ENCODE measurements around the gene QSOX1. TPM values are rescaled to one million over a fixed set of nuclear protein-coding genes. Genes with fewer than 3 reads are reported as not detected.

The QSOX1 gene
- total and polyA plus RNA-seq, 4 donors: 170 to 537 (median 256) TPM

GRCh38 chr1:180168786-180169639 lies 14.3 kb downstream of the QSOX1 start:
- Histone ChIP-seq H3K27ac (ENCODE audit: low read depth in 1 of 2, low read length in 1 of 2) (peak overlapping the region in 1 of 2 donors; percentile 48), H3K36me3 (ENCODE audit: control insufficient read depth in 4 of 4, insufficient read depth in 4 of 4, low read length in 4 of 4) (peaks cover 0 to 18% (median 4%) of the 10 kb centered on the region in 4 donors), H3K4me3 (no peak overlapping the region), H3K27me3 (ENCODE audit: control insufficient read depth in 3 of 3, insufficient read depth in 3 of 3, low read length in 2 of 3) (no peaks in the 10 kb centered on the region), H3K4me1 (ENCODE audit: control insufficient read depth in 5 of 5, insufficient read depth in 5 of 5, low read length in 5 of 5) (peaks cover 3 to 29% (median 22%) of the 10 kb centered on the region in 5 donors), H3K9ac (ENCODE audit: insufficient read depth in 1 of 2, low read length in 2 of 2) (no peak overlapping the region), H3K9me3 (ENCODE audit: control insufficient read depth in 4 of 4, insufficient read depth in 3 of 4, low read length in 3 of 4) (no peaks in the 10 kb centered on the region)
- TF ChIP-seq, protein P1, sequence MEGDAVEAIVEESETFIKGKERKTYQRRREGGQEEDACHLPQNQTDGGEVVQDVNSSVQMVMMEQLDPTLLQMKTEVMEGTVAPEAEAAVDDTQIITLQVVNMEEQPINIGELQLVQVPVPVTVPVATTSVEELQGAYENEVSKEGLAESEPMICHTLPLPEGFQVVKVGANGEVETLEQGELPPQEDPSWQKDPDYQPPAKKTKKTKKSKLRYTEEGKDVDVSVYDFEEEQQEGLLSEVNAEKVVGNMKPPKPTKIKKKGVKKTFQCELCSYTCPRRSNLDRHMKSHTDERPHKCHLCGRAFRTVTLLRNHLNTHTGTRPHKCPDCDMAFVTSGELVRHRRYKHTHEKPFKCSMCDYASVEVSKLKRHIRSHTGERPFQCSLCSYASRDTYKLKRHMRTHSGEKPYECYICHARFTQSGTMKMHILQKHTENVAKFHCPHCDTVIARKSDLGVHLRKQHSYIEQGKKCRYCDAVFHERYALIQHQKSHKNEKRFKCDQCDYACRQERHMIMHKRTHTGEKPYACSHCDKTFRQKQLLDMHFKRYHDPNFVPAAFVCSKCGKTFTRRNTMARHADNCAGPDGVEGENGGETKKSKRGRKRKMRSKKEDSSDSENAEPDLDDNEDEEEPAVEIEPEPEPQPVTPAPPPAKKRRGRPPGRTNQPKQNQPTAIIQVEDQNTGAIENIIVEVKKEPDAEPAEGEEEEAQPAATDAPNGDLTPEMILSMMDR (IDR thresholded peaks at IDR 0.05; ENCODE audit: control extremely low read depth, extremely low read depth): no peak
- ATAC-seq (ENCODE audit: insufficient read depth, low FRiP score): peak; percentile 58
- WGBS, 2 donors: 64 to 74% methylated on average over 12 of the region's 12 CpGs
- DNase-seq: peak; percentile 37 to 49 (median 44)

DNA sequence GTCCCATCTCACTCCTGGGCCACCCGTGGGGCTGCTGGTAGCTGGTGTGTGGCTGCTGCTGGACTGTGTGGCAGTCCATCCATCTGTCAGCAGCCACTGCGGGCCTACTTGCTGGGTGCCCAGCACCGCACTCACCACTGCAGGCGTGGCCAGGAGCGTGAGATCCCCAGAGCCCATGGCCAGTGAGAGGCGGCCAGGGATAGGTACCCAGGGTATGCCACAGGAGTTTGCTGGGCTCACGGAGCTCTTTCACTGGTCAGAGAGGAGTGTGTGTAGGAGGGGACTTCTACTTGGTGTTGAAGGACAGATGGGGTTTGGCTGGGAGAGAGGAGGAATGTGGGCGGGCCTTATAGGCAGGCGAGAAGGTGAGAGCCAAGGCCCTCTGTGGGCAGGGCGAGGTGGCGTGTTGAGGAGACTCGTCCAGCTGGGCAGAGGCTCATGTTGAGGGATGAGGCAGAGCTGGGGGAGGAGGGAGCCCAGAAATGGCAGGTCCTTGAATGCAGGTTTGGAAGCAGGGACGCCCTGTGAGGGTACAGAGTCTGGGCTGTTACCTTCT lies 15.0 kb downstream of the QSOX1 start:
- H3K9ac ChIP-seq (ENCODE audit: insufficient read depth in 1 of 2, low read length in 2 of 2): no peak overlapping the region
- no peak overlapping the region for H3K4me3 ChIP-seq
- peaks cover 0 to 18% (median 4%) of the 10 kb centered on the region in 4 donors for H3K36me3 ChIP-seq (ENCODE audit: control insufficient read depth in 4 of 4, insufficient read depth in 4 of 4, low read length in 4 of 4)
- H3K4me1 ChIP-seq (ENCODE audit: control insufficient read depth in 5 of 5, insufficient read depth in 5 of 5, low read length in 5 of 5): peaks cover 3 to 33% (median 23%) of the 10 kb centered on the region in 5 donors
- H3K27me3 ChIP-seq (ENCODE audit: control insufficient read depth in 3 of 3, insufficient read depth in 3 of 3, low read length in 2 of 3): no peaks in the 10 kb centered on the region
- 82 to 88% methylated on average over 13 of the region's 13 CpGs for WGBS, 2 donors
- ATAC-seq (ENCODE audit: insufficient read depth, low FRiP score) (no peak), DNase-seq (peak in 1 of 3 donors; percentile 15)
- H3K9me3 ChIP-seq (ENCODE audit: control insufficient read depth in 4 of 4, insufficient read depth in 3 of 4, low read length in 3 of 4): no peaks in the 10 kb centered on the region
- H3K27ac ChIP-seq (ENCODE audit: low read depth in 1 of 2, low read length in 1 of 2): peak overlapping the region in 1 of 2 donors; percentile 4
- TF ChIP-seq, protein P1 (IDR thresholded peaks at IDR 0.05; ENCODE audit: control extremely low read depth, extremely low read depth): no peak

GRCh38 chr1:180170546-180171151 lies 16.0 kb downstream of the QSOX1 start:
- WGBS, 2 donors: 62 to 71% methylated on average over 4 of the region's 4 CpGs
- Histone ChIP-seq H3K4me1 (ENCODE audit: control insufficient read depth in 5 of 5, insufficient read depth in 5 of 5, low read length in 5 of 5) (peaks cover 5 to 33% (median 22%) of the 10 kb centered on the region in 5 donors), H3K9ac (ENCODE audit: insufficient read depth in 1 of 2, low read length in 2 of 2) (no peak overlapping the region), H3K9me3 (ENCODE audit: control insufficient read depth in 4 of 4, insufficient read depth in 3 of 4, low read length in 3 of 4) (no peaks in the 10 kb centered on the region), H3K4me3 (no peak overlapping the region), H3K36me3 (ENCODE audit: control insufficient read depth in 4 of 4, insufficient read depth in 4 of 4, low read length in 4 of 4) (peaks cover 0 to 19% (median 4%) of the 10 kb centered on the region in 4 donors), H3K27ac (ENCODE audit: low read depth in 1 of 2, low read length in 1 of 2) (no peak overlapping the region), H3K27me3 (ENCODE audit: control insufficient read depth in 3 of 3, insufficient read depth in 3 of 3, low read length in 2 of 3) (no peaks in the 10 kb centered on the region)
- TF ChIP-seq, protein P1 (IDR thresholded peaks at IDR 0.05; ENCODE audit: control extremely low read depth, extremely low read depth): no peak
- peak in 1 of 3 donors; percentile 2 for DNase-seq
- no peak for ATAC-seq (ENCODE audit: insufficient read depth, low FRiP score)

Measured in lung (tissue), 12 donors.